Measurements from ENCODE around the gene GSS.

- TF ChIP-seq POLR2AphosphoS5 (IDR thresholded peaks at IDR 0.05; ENCODE audit: insufficient read depth, low read depth, low read length) = no peak
- TF ChIP-seq, protein P1, sequence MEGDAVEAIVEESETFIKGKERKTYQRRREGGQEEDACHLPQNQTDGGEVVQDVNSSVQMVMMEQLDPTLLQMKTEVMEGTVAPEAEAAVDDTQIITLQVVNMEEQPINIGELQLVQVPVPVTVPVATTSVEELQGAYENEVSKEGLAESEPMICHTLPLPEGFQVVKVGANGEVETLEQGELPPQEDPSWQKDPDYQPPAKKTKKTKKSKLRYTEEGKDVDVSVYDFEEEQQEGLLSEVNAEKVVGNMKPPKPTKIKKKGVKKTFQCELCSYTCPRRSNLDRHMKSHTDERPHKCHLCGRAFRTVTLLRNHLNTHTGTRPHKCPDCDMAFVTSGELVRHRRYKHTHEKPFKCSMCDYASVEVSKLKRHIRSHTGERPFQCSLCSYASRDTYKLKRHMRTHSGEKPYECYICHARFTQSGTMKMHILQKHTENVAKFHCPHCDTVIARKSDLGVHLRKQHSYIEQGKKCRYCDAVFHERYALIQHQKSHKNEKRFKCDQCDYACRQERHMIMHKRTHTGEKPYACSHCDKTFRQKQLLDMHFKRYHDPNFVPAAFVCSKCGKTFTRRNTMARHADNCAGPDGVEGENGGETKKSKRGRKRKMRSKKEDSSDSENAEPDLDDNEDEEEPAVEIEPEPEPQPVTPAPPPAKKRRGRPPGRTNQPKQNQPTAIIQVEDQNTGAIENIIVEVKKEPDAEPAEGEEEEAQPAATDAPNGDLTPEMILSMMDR (IDR thresholded peaks at IDR 0.05; ENCODE audit: extremely low read depth in 1 of 2, insufficient read depth in 1 of 2, low read depth in 1 of 2, low read length in 2 of 2) = no peak
These were observed 27.9 kb downstream of the GSS start for GRCh38 chr20:34927736-34928135.

Data from endothelial cell of umbilical vein (primary cell).